IMR-90 (cell line): ENCODE results near the gene CACNA2D1. TPM values are rescaled to one million over a fixed set of nuclear protein-coding genes. Genes with fewer than 3 reads are reported as not detected.
"Not testable (repeated sequence)": the region's sequence is repeated elsewhere in the genome, so short reads cannot be mapped to it uniquely, and the experiment has no call there.

Experiments
- ATAC-seq: fragments of 200-7000 bp; cut with Tn5 transposase; 2 replicates; pipeline ENCODE4 v1.9.1; 2020; ENCODE audit warnings: low read depth, mild to moderate bottlenecking, moderate library complexity
- BruUV-seq: library from RNA; stranded (reverse); fragments of 400-500 nt; replicated peaks from 2 replicates; lab custom pipeline; 2021; lab: Mats Ljungman, UMichigan
- CTCF ChIA-PET: fragments of 300-600 bp; formaldehyde crosslinking; extraction: SDS; loops from one replicate; lab custom pipeline; 2021; ENCODE audit warnings: antibody characterized with exemption; lab: Yijun Ruan, JAX
- POLR2A ChIA-PET: fragments of 300-600 bp; sonication (Branson Sonifier 250); formaldehyde crosslinking; loops from one replicate; lab custom pipeline; 2022; ENCODE audit warnings: antibody characterized with exemption; ENCODE audit not compliant: unreplicated experiment; lab: Charles Lee
- DNase-seq: peaks from one replicate; pipeline ENCODE4 v3.0.0; 2013
- H2AFZ ChIP-seq: replicated peaks from 2 replicates; pipeline ENCODE3; 2013; ENCODE audit warnings: low read length, mild to moderate bottlenecking; ENCODE audit not compliant: poor library complexity
- H2AK5ac ChIP-seq: 2 replicates; pipeline ENCODE4 v1.6.1; 2013; ENCODE audit warnings: low read depth, low read length, inconsistent platforms
- H2AK9ac ChIP-seq: replicated peaks from 2 replicates; pipeline ENCODE3; 2013; ENCODE audit warnings: mild to moderate bottlenecking, low read depth, low read length, moderate library complexity; ENCODE audit not compliant: poor library complexity
- H2BK120ac ChIP-seq: 2 replicates; pipeline ENCODE4 v1.6.1; 2013; ENCODE audit warnings: low read depth, low read length, inconsistent platforms
- H2BK15ac ChIP-seq: 3 replicates; pipeline ENCODE4 v1.6.1; 2013; ENCODE audit warnings: low read depth, low read length, inconsistent platforms
- H2BK20ac ChIP-seq: 2 replicates; pipeline ENCODE4 v1.6.1; 2013; ENCODE audit warnings: low read depth, mild to moderate bottlenecking, inconsistent platforms, low read length, moderate library complexity
- H2BK5ac ChIP-seq: 2 replicates; pipeline ENCODE4 v1.6.1; 2013; ENCODE audit warnings: mild to moderate bottlenecking, low read depth, low read length, inconsistent platforms; ENCODE audit not compliant: poor library complexity, severe bottlenecking
- H3K14ac ChIP-seq: replicated peaks from 2 replicates; pipeline ENCODE4 v1.6.1; 2013; ENCODE audit warnings: low read depth, low read length, inconsistent platforms
- H3K18ac ChIP-seq: 2 replicates; pipeline ENCODE4 v1.6.1; 2013; ENCODE audit warnings: low read depth, low read length, control low read depth
- H3K23ac ChIP-seq: 2 replicates; pipeline ENCODE4 v1.6.1; 2013; ENCODE audit warnings: low read depth, low read length, inconsistent platforms
- H3K27ac ChIP-seq: 2 replicates; pipeline ENCODE4 v1.5.1; 2013; ENCODE audit warnings: mild to moderate bottlenecking, control low read depth, low read length; ENCODE audit not compliant: insufficient read depth
- H3K27me3 ChIP-seq: 2 replicates; pipeline ENCODE4 v1.6.1; 2013; ENCODE audit warnings: low read length; ENCODE audit not compliant: control insufficient read depth, insufficient read depth
- H3K36me3 ChIP-seq: 2 replicates; pipeline ENCODE4 v1.6.1; 2013; ENCODE audit warnings: low read length, mixed read lengths; ENCODE audit not compliant: control insufficient read depth, insufficient read depth
- H3K4ac ChIP-seq: 2 replicates; pipeline ENCODE4 v1.6.1; 2013; ENCODE audit warnings: low read depth, low read length, inconsistent platforms
- H3K4me1 ChIP-seq: 2 replicates; pipeline ENCODE4 v1.6.1; 2013; ENCODE audit warnings: low read length, mixed read lengths; ENCODE audit not compliant: control insufficient read depth, insufficient read depth
- H3K4me2 ChIP-seq: 2 replicates; pipeline ENCODE4 v1.6.1; 2013; ENCODE audit warnings: low read depth, mild to moderate bottlenecking, control low read depth, low read length, moderate library complexity
- H3K4me3 ChIP-seq: 2 replicates; pipeline ENCODE4 v1.5.1; 2013; ENCODE audit warnings: low read depth, mild to moderate bottlenecking, control low read depth, low read length, moderate library complexity; ENCODE audit not compliant: insufficient read depth
- H3K56ac ChIP-seq: 2 replicates; pipeline ENCODE4 v1.6.1; 2013; ENCODE audit warnings: low read length, inconsistent platforms; ENCODE audit not compliant: insufficient read depth; ENCODE audit errors: extremely low read depth
- H3K79me1 ChIP-seq, 2 experiments: 2 replicates each; pipeline ENCODE4 v1.6.1; 2013; ENCODE audit warnings: low read length in 2 of 2, inconsistent platforms in 1 of 2, low read depth in 1 of 2
- H3K9ac ChIP-seq: 2 replicates; pipeline ENCODE4 v1.6.1; 2013; ENCODE audit warnings: low read depth, low read length, control low read depth
- H3K9me1 ChIP-seq: 2 replicates; pipeline ENCODE4 v1.6.1; 2013; ENCODE audit warnings: low read length, inconsistent platforms; ENCODE audit not compliant: insufficient read depth
- H3K9me3 ChIP-seq: 2 replicates; pipeline ENCODE4 v1.6.1; 2013; ENCODE audit warnings: low read length; ENCODE audit not compliant: control insufficient read depth, insufficient read depth
- H4K20me1 ChIP-seq: 2 replicates; pipeline ENCODE4 v1.6.1; 2013; ENCODE audit warnings: low read length, inconsistent platforms; ENCODE audit not compliant: insufficient read depth
- H4K5ac ChIP-seq: 2 replicates; pipeline ENCODE4 v1.6.1; 2013; ENCODE audit warnings: mild to moderate bottlenecking, low read depth, low read length, control low read depth
- H4K8ac ChIP-seq, 2 experiments: 2 replicates each; pipeline ENCODE4 v1.6.1; 2013; ENCODE audit warnings: low read depth in 2 of 2, low read length in 2 of 2, control low read depth in 1 of 2, inconsistent platforms in 1 of 2
- H4K91ac ChIP-seq: 2 replicates; pipeline ENCODE4 v1.6.1; 2013; ENCODE audit warnings: low read depth, low read length, inconsistent platforms; ENCODE audit not compliant: insufficient read depth
- WGBS, 2 experiments: methylation state at CpG; one replicate each; pipeline versions ENCODE4 v1.1.5 to v1.1.7; 2013; ENCODE audit warnings: missing lambda C conversion rate in 2 of 2; ENCODE audit not compliant: insufficient read length in 1 of 2; ENCODE audit errors: extremely low coverage in 2 of 2; 5-methylcytosine and 5-hydroxymethylcytosine counted together
- dilution Hi-C: fragments of 300-500 bp; cut with HindIII; formaldehyde crosslinking; loops from one replicate; pipeline ENCODE4 v1.14.3; 2018; ENCODE audit warnings: low sequenced_read_pairs; ENCODE audit not compliant: unreplicated experiment
- in situ Hi-C: fragments of 300-500 bp; cut with MboI; formaldehyde crosslinking; loops from 3 replicates; pipeline ENCODE4 v1.14.3; 2019; ENCODE audit warnings: low sequenced_read_pairs, inconsistent platforms, mixed read lengths
- intact Hi-C: fragments of 100-400 bp; cut with micrococcal nuclease; formaldehyde crosslinking; loops from 2 replicates; pipeline ENCODE4 v1.10.0; 2022
- polyA plus RNA-seq, 3 experiments: library from polyadenylated mRNA; depleted of rRNA; stranded (reverse); fragments of >200 nt; gene quantifications; 2 replicates each; pipeline ENCODE4 v1.2.3, GENCODE V29; 2012; ENCODE audit warnings: low replicate concordance in 1 of 3
- total RNA-seq: library from RNA; depleted of rRNA; stranded (reverse); fragments of >200 nt; gene quantifications from 2 replicates; pipeline ENCODE4 v1.2.3, GENCODE V29; 2012

CACNA2D1 gene
- total and polyA plus RNA-seq, 2 of the 4 experiments (the other 2 are of a cell fraction): 5.8 to 21.9 TPM

DNA sequence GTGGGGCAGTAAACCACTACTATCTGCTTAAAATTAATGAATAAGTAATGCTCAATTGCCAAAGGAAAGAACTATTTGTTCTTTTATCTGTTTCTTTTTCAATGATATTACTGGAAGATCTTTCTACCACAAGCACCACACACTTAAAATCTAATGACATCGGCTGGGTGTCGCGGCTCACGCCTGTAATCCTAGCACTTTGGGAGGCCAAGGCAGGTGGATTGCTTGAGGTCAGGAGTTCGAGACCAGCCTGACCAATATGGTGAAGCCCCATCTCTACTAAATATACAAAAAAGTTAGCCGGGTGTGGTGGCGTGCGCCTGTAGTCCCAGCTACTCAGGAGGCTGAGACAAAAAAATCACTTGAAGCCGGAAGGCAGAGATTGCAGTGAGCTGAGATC is 10.8 kb downstream of the CACNA2D1 start:
- dilution Hi-C loops, H3K9me1 ChIP-seq, H2BK120ac ChIP-seq, H3K27ac ChIP-seq, BruUV-seq, H2AK9ac ChIP-seq, DNase-seq, intact Hi-C loops, POLR2A ChIA-PET, H2AFZ ChIP-seq, H4K8ac ChIP-seq, ATAC-seq, H3K4me2 ChIP-seq, H3K56ac ChIP-seq, H2AK5ac ChIP-seq, H3K9me3 ChIP-seq, H3K18ac ChIP-seq, in situ Hi-C loops, H3K4me3 ChIP-seq, H4K5ac ChIP-seq, H3K4ac ChIP-seq, H3K23ac ChIP-seq, H4K20me1 ChIP-seq, H4K91ac ChIP-seq, H3K36me3 ChIP-seq, H3K14ac ChIP-seq, H3K9ac ChIP-seq, H3K27me3 ChIP-seq, H2BK15ac ChIP-seq, CTCF ChIA-PET, H2BK20ac ChIP-seq, H2BK5ac ChIP-seq: not testable (repeated sequence)
- no CpG with 5 or more reads among the region's 9 CpGs for WGBS, 2 experiments
- Histone ChIP-seq H3K79me1 (peaks cover 13 to 31% of the 10 kb centered on the region in 2 experiments; a peak in 3 of 4 replicates), H3K4me1 (peaks cover 11% of the 10 kb centered on the region)
